AG04450 (cell line): ENCODE measurements around the gene MACROD2. TPM values are rescaled to one million over a fixed set of nuclear protein-coding genes. Genes with fewer than 3 reads are reported as not detected.

ENCODE experiments used
- CTCF ChIA-PET: fragments of 300-600, 350-600 bp; formaldehyde crosslinking; extraction: SDS; loops from one replicate; lab custom pipeline; 2022; ENCODE audit warnings: antibody characterized with exemption, inconsistent platforms; lab: Charles Lee
- POLR2A ChIA-PET: fragments of 350-600 bp; formaldehyde crosslinking; extraction: SDS; loops from one replicate; lab custom pipeline; 2021; ENCODE audit warnings: antibody characterized with exemption, inconsistent platforms; lab: Yijun Ruan, JAX
- DNase-seq: peaks from one replicate; pipeline ENCODE4 v3.0.0-alpha.2; 2011; ENCODE audit warnings: low read depth, low spot score
- H3K27ac ChIP-seq: one replicate; pipeline ENCODE4 v1.5.1; 2012; ENCODE audit warnings: low read depth, low read length, control low read depth
- H3K27me3 ChIP-seq: one replicate; pipeline ENCODE4 v1.6.0; 2012; ENCODE audit warnings: low read length; ENCODE audit not compliant: control insufficient read depth, insufficient read depth
- H3K4me3 ChIP-seq: 2 replicates; pipeline ENCODE4 v1.5.1; 2011; ENCODE audit warnings: mild to moderate bottlenecking, low read depth, low read length, control low read depth
- H3K9me3 ChIP-seq: 2 replicates; pipeline ENCODE4 v1.5.1; 2012; ENCODE audit warnings: low read length; ENCODE audit not compliant: control insufficient read depth, insufficient read depth
- polyA plus RNA-seq: library from polyadenylated mRNA; depleted of rRNA; stranded (reverse); fragments of >200 nt; gene quantifications from 2 replicates; pipeline ENCODE4 v1.2.3, GENCODE V29; 2011
- TF ChIP-seq, protein P1 (sequence below): IDR thresholded peaks from 2 replicates; pipeline ENCODE4 v1.5.1; 2011; ENCODE audit warnings: low read depth, low read length, control low read depth, inconsistent platforms

Gene MACROD2
- polyA plus RNA-seq, 1 experiment = 0.02 TPM

DNA sequence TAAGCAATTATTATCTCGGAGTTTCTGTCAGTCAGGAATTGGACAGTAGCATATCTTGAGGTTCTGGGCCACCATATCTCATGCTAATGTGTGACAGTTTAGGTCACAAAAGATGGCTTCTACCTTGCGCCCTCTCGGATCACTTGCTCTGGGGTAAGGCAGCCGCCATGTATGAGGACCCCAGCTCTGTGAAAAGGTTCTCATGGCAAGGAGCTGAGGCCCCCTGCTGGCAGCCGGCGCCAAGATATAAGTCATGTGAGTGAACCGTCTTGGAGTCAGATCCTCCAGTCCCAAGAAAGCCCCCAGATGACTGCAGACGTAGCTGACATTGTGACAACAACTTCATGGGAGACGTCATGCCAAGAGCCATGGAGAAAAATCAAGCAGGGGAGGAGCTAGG, 1907.2 kb downstream of the MACROD2 start:
- Histone ChIP-seq H3K4me3 (no peak overlapping the region), H3K27ac (no peak overlapping the region), H3K27me3 (no peaks in the 10 kb centered on the region), H3K9me3 (no peaks in the 10 kb centered on the region; the same call in 1 of the 2 replicates)
- ChIA-PET POLR2A (no interaction called here), CTCF (no interaction called here)
- no peak for DNase-seq
- TF ChIP-seq, protein P1, sequence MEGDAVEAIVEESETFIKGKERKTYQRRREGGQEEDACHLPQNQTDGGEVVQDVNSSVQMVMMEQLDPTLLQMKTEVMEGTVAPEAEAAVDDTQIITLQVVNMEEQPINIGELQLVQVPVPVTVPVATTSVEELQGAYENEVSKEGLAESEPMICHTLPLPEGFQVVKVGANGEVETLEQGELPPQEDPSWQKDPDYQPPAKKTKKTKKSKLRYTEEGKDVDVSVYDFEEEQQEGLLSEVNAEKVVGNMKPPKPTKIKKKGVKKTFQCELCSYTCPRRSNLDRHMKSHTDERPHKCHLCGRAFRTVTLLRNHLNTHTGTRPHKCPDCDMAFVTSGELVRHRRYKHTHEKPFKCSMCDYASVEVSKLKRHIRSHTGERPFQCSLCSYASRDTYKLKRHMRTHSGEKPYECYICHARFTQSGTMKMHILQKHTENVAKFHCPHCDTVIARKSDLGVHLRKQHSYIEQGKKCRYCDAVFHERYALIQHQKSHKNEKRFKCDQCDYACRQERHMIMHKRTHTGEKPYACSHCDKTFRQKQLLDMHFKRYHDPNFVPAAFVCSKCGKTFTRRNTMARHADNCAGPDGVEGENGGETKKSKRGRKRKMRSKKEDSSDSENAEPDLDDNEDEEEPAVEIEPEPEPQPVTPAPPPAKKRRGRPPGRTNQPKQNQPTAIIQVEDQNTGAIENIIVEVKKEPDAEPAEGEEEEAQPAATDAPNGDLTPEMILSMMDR = 0 out of 2 replicates have a peak, but pooled peaks have one; percentile 10

DNA sequence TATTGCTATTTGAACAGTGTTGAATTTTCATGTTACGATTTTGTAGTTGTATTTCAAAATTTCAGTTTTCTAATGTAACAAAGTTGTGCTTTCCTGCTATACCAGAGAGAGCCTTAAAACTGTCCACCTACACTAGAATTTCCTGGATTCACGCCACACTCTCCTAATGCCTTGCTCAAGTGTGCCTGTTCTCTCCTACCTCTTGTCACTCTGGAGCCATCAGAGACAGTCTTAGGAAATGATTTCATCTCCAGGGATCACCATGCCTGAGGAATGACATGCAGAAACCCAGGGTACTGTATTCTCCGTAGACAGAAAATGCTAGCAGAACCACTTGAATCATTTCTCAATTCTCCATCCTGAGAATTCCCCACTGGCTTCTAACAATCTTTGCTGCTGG, 1910.3 kb downstream of the MACROD2 start:
- ChIA-PET POLR2A (no interaction called here), CTCF (no interaction called here)
- TF ChIP-seq, protein P1 = no peak
- DNase-seq = no peak
- Histone ChIP-seq H3K4me3 (no peak overlapping the region), H3K27ac (no peak overlapping the region), H3K27me3 (no peaks in the 10 kb centered on the region), H3K9me3 (no peaks in the 10 kb centered on the region; the same call in 1 of the 2 replicates)

DNA sequence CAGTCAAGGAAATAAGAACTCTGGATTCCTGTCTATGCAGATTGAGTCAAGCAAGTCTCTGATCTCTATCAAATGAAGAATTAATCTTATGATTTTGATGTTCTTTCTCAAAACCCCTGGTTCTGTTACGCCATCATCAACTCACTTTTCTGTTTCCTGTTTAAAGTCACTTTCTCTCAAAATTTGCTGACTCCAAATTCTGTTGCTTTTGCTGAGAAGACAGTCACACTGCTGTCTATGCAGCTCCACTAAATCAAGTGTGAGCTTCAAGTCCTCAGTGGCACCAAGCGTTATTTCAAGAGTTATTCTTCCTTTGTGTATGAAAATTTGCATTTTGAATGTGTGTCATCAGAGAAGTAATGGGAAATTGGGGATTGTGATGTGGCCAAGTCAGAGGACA, 1914.7 kb downstream of the MACROD2 start:
- TF ChIP-seq, protein P1 = no peak
- H3K27me3 ChIP-seq = no peaks in the 10 kb centered on the region
- H3K27ac ChIP-seq = no peak overlapping the region
- ChIA-PET CTCF (no interaction called here), POLR2A (no interaction called here)
- no peaks in the 10 kb centered on the region for H3K9me3 ChIP-seq
- DNase-seq = no peak
- H3K4me3 ChIP-seq = no peak overlapping the region

DNA sequence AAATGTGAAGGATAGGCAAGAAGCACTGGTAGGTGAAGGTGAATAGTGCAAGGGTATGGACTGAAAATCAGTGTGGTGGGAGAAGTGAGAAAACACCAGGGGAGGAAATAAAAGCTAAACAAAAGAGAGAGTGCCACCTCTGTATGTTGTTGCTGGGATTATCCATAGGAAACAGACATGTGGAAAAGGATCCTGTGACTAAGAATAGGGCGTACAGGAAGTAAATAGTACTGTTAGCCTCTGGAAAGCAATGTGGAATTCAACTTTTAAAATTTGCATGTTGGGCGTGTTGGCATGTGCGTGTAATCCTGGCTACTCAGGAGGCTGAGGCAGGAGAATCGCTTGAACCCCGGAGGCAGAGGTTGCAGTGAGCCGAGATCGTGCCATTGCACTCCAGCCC, 1916.3 kb downstream of the MACROD2 start:
- Histone ChIP-seq H3K27me3 (no peaks in the 10 kb centered on the region), H3K4me3 (no peak overlapping the region), H3K27ac (no peak overlapping the region), H3K9me3 (no peaks in the 10 kb centered on the region)
- POLR2A ChIA-PET = no interaction called here
- no peak for DNase-seq
- TF ChIP-seq, protein P1 = no peak
- CTCF ChIA-PET = no interaction called here

DNA sequence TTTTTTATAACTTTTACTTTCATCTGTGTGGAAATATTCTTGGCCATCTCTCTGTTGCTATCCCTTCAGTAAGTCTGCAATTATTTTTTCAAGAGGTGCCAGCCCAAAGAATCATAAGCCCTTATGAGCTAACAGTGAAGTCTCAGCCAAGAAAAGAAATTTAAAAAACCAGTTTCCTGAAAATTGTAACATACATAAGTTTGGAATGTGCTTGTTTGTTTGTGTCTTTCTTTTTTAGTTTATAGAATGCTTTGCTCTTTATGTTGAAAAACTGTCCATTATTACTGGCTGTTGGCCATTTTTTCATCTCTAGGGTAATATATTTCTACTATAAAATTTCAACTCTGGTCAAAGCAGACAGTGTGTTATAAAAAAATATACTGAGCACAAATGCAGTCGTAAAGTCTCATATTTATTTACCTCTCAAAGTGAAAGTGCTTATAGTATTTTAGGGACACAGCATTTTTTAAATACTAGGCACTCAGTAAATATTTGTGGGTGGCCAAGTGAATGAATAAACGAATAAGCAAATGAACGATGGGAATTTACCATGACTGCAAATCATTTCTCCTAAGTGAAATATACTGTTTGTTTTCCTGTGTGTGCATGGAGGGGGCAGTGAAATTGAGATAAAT, 1918.2 kb downstream of the MACROD2 start:
- ChIA-PET CTCF (no interaction called here), POLR2A (no interaction called here)
- TF ChIP-seq, protein P1 = no peak
- no peak for DNase-seq
- Histone ChIP-seq H3K27me3 (no peaks in the 10 kb centered on the region), H3K27ac (no peak overlapping the region), H3K9me3 (no peaks in the 10 kb centered on the region), H3K4me3 (no peak overlapping the region)
